ENCODE data around the gene CYS1.

DNA sequence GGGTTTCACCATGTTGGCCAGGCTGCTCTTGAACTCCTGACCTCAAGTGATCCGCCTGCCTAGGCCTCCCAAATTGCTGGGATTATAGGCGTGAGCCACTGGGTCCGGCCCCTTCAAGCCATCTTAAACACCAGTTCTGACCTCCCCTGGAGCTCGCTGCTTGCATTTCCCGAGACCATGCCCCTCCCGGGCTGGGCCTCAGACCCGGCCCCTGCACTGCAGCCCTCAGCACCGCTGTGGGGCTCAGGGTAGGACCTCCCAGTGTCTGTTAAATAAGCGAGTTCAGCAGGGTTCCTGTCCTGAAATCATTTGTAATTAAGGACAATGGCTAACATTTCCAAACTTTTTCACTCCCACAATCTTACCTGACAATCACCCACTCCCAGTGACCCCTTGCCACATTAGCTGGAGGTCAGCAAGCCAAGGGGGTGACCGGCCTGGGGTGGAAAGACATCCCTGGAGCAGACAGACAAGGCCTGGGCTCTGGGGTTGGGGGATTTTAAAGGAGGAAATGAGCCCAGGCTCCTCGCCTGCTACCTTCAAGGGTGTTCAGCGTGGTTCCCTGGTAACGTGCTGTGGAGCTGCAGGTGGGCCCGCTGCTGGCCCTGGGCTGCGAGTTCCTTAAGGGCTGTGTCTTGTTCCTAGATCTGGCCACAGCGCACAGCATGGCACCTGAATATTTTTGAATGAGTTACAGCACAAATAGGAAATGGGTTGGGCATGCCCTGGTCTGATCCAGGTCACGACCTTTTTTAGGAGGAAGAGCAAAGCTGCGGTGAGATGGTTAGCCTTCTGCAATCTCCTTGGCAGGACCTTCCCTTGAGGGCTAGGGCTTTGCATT, 15.1 kb downstream of the CYS1 start:
- TF ChIP-seq POLR2A (IDR thresholded peaks at IDR 0.05) = no peak
- TF ChIP-seq, protein P1, sequence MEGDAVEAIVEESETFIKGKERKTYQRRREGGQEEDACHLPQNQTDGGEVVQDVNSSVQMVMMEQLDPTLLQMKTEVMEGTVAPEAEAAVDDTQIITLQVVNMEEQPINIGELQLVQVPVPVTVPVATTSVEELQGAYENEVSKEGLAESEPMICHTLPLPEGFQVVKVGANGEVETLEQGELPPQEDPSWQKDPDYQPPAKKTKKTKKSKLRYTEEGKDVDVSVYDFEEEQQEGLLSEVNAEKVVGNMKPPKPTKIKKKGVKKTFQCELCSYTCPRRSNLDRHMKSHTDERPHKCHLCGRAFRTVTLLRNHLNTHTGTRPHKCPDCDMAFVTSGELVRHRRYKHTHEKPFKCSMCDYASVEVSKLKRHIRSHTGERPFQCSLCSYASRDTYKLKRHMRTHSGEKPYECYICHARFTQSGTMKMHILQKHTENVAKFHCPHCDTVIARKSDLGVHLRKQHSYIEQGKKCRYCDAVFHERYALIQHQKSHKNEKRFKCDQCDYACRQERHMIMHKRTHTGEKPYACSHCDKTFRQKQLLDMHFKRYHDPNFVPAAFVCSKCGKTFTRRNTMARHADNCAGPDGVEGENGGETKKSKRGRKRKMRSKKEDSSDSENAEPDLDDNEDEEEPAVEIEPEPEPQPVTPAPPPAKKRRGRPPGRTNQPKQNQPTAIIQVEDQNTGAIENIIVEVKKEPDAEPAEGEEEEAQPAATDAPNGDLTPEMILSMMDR (IDR thresholded peaks at IDR 0.05) = no peak
